RWPE1 (cell line): ENCODE results near the gene FRAT2.
A peak's percentile ranks its signal among the peaks of the same experiment; 100 is the strongest.

Experiments used
- CTCF ChIA-PET: fragments of 350-600 bp; sonication (Branson Sonifier 250); formaldehyde crosslinking; extraction: SDS; loops from one replicate; lab custom pipeline; 2021; lab: Yijun Ruan, JAX
- POLR2A ChIA-PET: fragments of 400-600 bp; formaldehyde crosslinking; extraction: SDS; loops from one replicate; lab custom pipeline; 2020; ENCODE audit warnings: antibody characterized with exemption; ENCODE audit not compliant: low non-redundant PET; lab: Yijun Ruan, JAX
- DNase-seq: peaks from one replicate; pipeline ENCODE4 v3.0.0; 2012; ENCODE audit warnings: low spot score
- H3K27ac ChIP-seq: fragments of 450-650 bp; 2 replicates; pipeline ENCODE4 v1.5.1; 2017
- TF ChIP-seq, protein P1 (sequence below): fragments of 450-650 bp; conservative IDR thresholded peaks from 2 replicates; pipeline ENCODE4 v1.5.1; 2017; ENCODE audit warnings: low read depth, mild to moderate bottlenecking

Gene FRAT2

DNA sequence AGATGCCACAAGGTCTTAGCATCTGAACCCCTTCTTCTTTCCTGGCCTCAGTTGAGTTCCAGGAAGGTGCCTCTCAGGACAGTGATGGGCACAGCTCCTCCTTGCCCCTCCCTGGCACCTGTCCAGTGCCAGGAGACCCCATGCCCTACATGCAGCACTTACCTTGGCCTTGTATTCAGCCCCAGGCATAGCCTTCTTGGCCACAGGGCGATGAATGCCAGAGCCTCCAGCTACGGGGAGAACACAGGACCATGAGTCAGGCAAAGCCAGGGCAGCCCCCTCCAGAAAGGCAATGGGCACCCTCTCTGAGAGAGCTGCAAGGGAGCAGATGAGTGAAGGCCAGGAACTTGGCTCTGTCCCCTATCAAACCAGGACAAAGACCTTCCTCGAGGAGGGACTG, 24.3 kb upstream of the FRAT2 start:
- DNase-seq, result no peak
- no peak overlapping the region for H3K27ac ChIP-seq
- ChIA-PET CTCF (interaction anchor here (0.7 kb wide), 1 partner anchor 232 kb away, joined by 3 read pairs; no protein-coding TSS in a partner anchor), POLR2A (interaction anchor here (1.1 kb wide), 1 partner anchor 25 kb away, joined by 3 read pairs; no protein-coding TSS in a partner anchor)
- TF ChIP-seq, protein P1, sequence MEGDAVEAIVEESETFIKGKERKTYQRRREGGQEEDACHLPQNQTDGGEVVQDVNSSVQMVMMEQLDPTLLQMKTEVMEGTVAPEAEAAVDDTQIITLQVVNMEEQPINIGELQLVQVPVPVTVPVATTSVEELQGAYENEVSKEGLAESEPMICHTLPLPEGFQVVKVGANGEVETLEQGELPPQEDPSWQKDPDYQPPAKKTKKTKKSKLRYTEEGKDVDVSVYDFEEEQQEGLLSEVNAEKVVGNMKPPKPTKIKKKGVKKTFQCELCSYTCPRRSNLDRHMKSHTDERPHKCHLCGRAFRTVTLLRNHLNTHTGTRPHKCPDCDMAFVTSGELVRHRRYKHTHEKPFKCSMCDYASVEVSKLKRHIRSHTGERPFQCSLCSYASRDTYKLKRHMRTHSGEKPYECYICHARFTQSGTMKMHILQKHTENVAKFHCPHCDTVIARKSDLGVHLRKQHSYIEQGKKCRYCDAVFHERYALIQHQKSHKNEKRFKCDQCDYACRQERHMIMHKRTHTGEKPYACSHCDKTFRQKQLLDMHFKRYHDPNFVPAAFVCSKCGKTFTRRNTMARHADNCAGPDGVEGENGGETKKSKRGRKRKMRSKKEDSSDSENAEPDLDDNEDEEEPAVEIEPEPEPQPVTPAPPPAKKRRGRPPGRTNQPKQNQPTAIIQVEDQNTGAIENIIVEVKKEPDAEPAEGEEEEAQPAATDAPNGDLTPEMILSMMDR, result no peak

DNA sequence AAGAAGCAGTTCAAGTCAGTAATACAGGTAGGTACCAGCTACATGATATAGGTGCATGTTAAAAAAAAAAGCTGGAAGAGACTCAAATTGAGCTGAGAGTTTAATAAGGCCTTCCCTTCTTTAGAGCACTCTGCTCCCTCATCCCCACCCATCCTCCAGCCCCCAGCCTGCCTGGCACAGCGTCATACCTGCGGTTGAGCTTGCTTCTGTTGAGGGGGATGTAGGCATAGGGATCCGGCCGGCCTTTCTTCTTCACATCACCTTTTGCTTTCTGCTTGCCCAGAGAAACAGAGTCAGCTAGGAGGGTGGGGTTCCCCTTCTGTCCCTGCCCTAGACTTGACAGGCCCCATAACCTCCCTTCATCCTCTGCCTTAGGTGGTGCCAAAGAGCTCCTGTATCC, 23.8 kb upstream of the FRAT2 start:
- ChIA-PET CTCF (interaction anchor here (0.6 to 0.7 kb wide), 2 partner anchors 232 to 718 kb away, joined by 3 to 4 read pairs; no protein-coding TSS in a partner anchor), POLR2A (interaction anchor here (1.1 kb wide), 1 partner anchor 25 kb away, joined by 3 read pairs; no protein-coding TSS in a partner anchor)
- DNase-seq, result no peak
- H3K27ac ChIP-seq, result no peak overlapping the region
- TF ChIP-seq, protein P1, result no peak

DNA sequence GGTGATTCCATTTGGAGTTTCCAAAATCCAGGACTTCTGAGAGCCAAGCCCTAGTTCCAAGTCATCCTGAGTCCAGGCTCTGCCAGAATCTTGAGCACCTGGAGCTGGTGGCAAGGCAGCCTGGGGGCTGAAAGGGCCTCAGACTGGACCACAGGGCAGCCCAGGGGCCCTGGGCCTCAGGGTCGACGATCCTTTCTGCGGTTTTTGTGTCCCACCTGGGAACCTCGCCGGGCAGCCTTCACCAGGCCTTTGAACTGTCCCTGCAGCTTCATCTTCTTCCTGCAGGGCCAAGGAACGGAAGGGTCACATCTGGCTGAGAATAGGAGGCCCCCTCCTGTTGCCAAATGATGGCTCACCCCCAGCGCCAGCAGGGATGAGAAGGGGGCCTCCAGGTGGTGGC, 22.4 kb upstream of the FRAT2 start:
- DNase-seq, result no peak
- CTCF ChIA-PET, result interaction anchor here (0.6 to 1.2 kb wide), 2 partner anchors 78 to 1005 kb away, joined by 4 to 5 read pairs; no protein-coding TSS in a partner anchor
- TF ChIP-seq, protein P1, result no peak
- no peak overlapping the region for H3K27ac ChIP-seq
- POLR2A ChIA-PET, result no interaction called here

DNA sequence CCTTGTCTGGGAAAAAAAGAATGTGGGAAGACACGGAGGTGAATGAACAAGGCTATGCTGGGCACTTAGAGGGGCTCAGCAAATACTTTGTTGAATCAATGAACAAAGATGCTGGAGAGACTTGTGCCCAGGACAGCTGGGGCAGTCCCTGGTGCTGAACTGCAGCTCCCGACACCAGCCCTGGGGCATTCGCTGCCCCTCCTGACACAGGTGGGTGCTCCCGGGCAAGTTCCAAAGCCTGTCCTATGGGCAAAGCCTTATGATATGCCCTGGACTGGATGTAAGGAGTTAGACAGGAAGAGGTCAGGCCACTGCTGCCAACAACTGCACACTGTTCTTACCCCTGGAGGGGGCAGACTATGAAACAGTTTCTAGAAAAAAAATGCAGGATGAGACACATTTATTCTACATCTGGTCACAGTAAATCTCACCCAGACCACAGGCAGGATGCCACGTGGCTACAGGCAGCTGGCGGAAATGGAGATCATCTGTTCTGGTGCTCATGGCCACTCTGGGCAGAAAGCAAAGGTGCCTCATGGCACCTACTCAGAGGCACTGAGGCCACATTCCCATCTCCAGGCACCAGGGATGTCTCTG, 21.9 kb upstream of the FRAT2 start:
- POLR2A ChIA-PET, result no interaction called here
- TF ChIP-seq, protein P1, result no peak
- no peak for DNase-seq
- CTCF ChIA-PET, result interaction anchor here (0.6 to 1.6 kb wide), 6 partner anchors 16 to 1006 kb away, joined by 4 to 11 read pairs (median 6); no protein-coding TSS in a partner anchor
- H3K27ac ChIP-seq, result 0 out of 2 replicates have a peak overlapping the region, but pooled peaks have one; percentile 4

DNA sequence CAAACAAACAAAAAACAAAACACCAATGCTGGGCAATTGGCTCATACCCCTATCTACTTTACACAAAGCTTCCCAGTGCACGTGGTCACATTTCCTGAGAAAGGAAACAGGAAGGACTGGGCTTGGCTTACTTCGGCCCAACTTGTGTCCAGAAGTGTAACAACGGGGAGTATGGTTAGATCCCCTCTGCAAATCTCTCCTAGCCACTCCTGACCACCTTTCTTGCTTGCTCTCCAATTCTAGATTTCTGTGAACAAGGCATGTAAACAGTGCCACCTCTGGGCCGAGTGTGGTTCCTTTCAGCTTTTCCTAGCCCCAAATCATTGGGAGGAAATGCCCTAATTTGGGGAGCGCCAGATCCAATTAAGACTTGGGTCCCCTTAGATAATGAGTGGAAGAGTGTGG, 21.0 kb upstream of the FRAT2 start:
- no peak overlapping the region for H3K27ac ChIP-seq
- ChIA-PET POLR2A (no interaction called here), CTCF (interaction anchor here (0.6 to 1.6 kb wide), 4 partner anchors 17 to 77 kb away, joined by 3 to 11 read pairs (median 8); no protein-coding TSS in a partner anchor)
- DNase-seq, result no peak
- TF ChIP-seq, protein P1, result peak; percentile 13; the same call in 1 of the 2 replicates

DNA sequence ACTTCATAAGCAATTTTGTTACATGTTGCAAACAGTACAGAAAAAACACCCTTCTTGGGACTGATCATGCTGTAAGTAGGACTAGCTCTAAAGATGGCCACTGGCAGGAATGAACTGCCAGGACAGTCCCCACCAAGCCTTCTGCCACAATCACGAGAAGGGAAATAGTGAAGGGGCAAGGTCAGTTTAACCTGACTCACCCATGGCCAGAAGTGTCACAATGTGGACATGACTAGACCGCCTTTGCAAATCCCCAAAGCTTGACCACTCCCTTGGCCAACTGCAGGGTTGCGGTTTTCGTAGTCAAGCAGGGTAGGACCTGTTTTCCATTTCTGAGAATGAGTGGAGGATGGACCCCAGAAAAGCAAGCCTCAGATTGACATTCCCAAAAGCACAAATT, 19.4 kb upstream of the FRAT2 start:
- POLR2A ChIA-PET, result no interaction called here
- no peak overlapping the region for H3K27ac ChIP-seq
- DNase-seq, result no peak
- CTCF ChIA-PET, result no interaction called here
- TF ChIP-seq, protein P1, result no peak
